Measurements from ENCODE around the gene CELSR1.

DNA sequence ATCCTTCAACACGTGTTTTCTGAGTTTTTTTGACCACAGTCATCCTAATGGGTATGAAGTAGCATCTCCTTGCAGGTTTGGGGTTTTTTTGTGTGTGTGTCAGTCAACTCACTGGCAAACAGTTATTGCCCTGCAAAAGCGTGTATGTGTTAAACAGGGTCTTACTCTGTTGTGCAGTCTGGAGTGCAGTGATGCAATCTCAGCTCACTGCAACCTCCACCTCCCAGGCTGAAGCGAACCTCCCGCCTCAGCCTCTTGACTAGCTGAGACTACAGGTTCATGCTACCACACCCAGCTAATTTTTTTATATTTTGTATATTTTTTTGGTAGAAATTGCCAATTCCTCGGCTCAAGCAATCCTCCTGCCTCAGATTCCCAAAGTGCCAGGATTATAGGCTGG, 15.4 kb downstream of the CELSR1 start:
- TF ChIP-seq CTCF (IDR thresholded peaks at IDR 0.05) (no peak), POLR2A (IDR thresholded peaks at IDR 0.05) (no peak)

All from adrenal gland (tissue), 5 donors.